ENCODE measurements around the gene HDGFL2. TPM values are rescaled to one million over a fixed set of nuclear protein-coding genes. Genes with fewer than 3 reads are reported as not detected.

The HDGFL2 gene
- total and polyA plus RNA-seq, 2 of the 8 experiments (the other 6 are each of a cell fraction or from before 2014, with no cell fraction given) = 31.1 to 106 TPM

GRCh38 chr19:4539693-4540581 is 67.8 kb downstream of the HDGFL2 start, which contains the start of gene LRG1:
Gene LRG1, minus strand, starts transcription at chr19:4540036. Its CDS starts 23 bp downstream, at chr19:4540013.
- H3K79me1 ChIP-seq (ENCODE audit: low read depth, low read length) = no peaks in the 10 kb centered on the region
- H2AK5ac ChIP-seq (ENCODE audit: low read depth, low read length) = no peak within 1 kb of the TSS
- peaks cover under 1% of the 10 kb centered on the region; the same call in 1 of the 2 replicates for H3K23me2 ChIP-seq (ENCODE audit: low read depth, low read length)
- H3K27ac ChIP-seq (ENCODE audit: low read depth, low read length) = no peak within 1 kb of the TSS
- no peak within 1 kb of the TSS for H3K4me3 ChIP-seq (ENCODE audit: extremely low read depth in 1 of 4, insufficient read depth in 2 of 4, low read depth in 3 of 4, low read length in 4 of 4)
- WGBS, 2 experiments (ENCODE audit: extremely low coverage in 1 of 2, insufficient coverage in 1 of 2, insufficient read length in 1 of 2, insufficient replicate concordance in 2 of 2, low coverage in 1 of 2, low lambda C conversion rate in 2 of 2, missing lambda C conversion rate in 1 of 2) = 80% methylated on average over 14 of the region's 14 CpGs; no CpG with 5 or more reads in 1 of the 2 experiments
- DNase-seq (ENCODE audit: low read depth in 1 of 2, low spot score in 2 of 2) = no peak
- H4K8ac ChIP-seq (ENCODE audit: extremely low read depth, insufficient read depth, low read length) = no peak within 1 kb of the TSS
- H2BK15ac ChIP-seq (ENCODE audit: low read length) = no peak within 1 kb of the TSS
- no peak within 1 kb of the TSS for H2AFZ ChIP-seq (ENCODE audit: low read length)
- no peaks in the 10 kb centered on the region for H3K79me2 ChIP-seq (ENCODE audit: control insufficient read depth in 1 of 2, insufficient read depth in 2 of 2, low read length in 2 of 2)
- ChIA-PET POLR2A (ENCODE audit: partially characterized antibody) (interaction anchor here (0.6 to 1.2 kb wide), 5 partner anchors 22 to 200 kb away, joined by 3 read pairs; partner anchors contain the start of gene PLIN4), CTCF (ENCODE audit: partially characterized antibody) (interaction anchor here (0.5 to 11.6 kb wide), 16 partner anchors 7 to 597 kb away, joined by 3 to 174 read pairs (median 4); no protein-coding TSS in a partner anchor)
- H3K4me2 ChIP-seq (ENCODE audit: insufficient read depth in 1 of 2, low read depth in 2 of 2, low read length in 2 of 2) = peak within 1 kb of the TSS in 1 of 2 experiments; percentile 16; a peak in 1 of 4 replicates
- H3K56ac ChIP-seq (replicated peaks; ENCODE audit: insufficient read length, low read depth, low read length) = no peak within 1 kb of the TSS
- peaks cover 0 to 10% (median 0%) of the 10 kb centered on the region in 4 experiments; a peak in 1 of 8 replicates for H3K36me3 ChIP-seq (ENCODE audit: control insufficient read depth in 2 of 4, insufficient read depth in 4 of 4, low read length in 3 of 4)
- H2BK5ac ChIP-seq (ENCODE audit: low read depth, low read length) = no peak within 1 kb of the TSS
- H3K9ac ChIP-seq (replicated peaks in 1 of 4; ENCODE audit: extremely low read depth in 1 of 4, low read depth in 3 of 4, low read length in 3 of 4) = no peak within 1 kb of the TSS; a peak in 1 of 7 replicates
- H2BK20ac ChIP-seq (ENCODE audit: low read length) = no peak within 1 kb of the TSS
- no peak within 1 kb of the TSS for H3K14ac ChIP-seq (ENCODE audit: insufficient read length)
- peak within 1 kb of the TSS; percentile 16 for H4K5ac ChIP-seq (ENCODE audit: insufficient read length, low read depth, low read length)
- H4K20me1 ChIP-seq (replicated peaks in 1 of 2; ENCODE audit: control insufficient read depth in 1 of 2, insufficient read depth in 2 of 2, low read length in 2 of 2) = no peaks in the 10 kb centered on the region
- peak within 1 kb of the TSS; percentile 42; the same call in 1 of the 2 replicates for H2BK12ac ChIP-seq (ENCODE audit: low read depth, low read length)
- no peak within 1 kb of the TSS for H3K23ac ChIP-seq (ENCODE audit: insufficient read length)
- peaks cover 0 to 11% (median 4%) of the 10 kb centered on the region in 4 experiments; a peak in 4 of 7 replicates for H3K4me1 ChIP-seq (replicated peaks in 1 of 4; ENCODE audit: control insufficient read depth in 3 of 4, insufficient read depth in 4 of 4, low read length in 3 of 4)
- no peak for FAIRE-seq
- H3K9me3 ChIP-seq (ENCODE audit: insufficient read depth in 2 of 2, low read depth in 1 of 2, low read length in 1 of 2) = no peaks in the 10 kb centered on the region; a peak in 1 of 4 replicates
- peak within 1 kb of the TSS; percentile 81 for H3K4ac ChIP-seq (replicated peaks; ENCODE audit: insufficient read length, low read depth, low read length)
- H3K18ac ChIP-seq (ENCODE audit: extremely low read depth, low read length) = no peak within 1 kb of the TSS
- no peak within 1 kb of the TSS for H2BK120ac ChIP-seq (replicated peaks; ENCODE audit: low read depth, low read length)
- H3K27me3 ChIP-seq (replicated peaks in 1 of 4; ENCODE audit: control insufficient read depth in 3 of 4, extremely low read depth in 1 of 4, insufficient read depth in 3 of 4, low read length in 3 of 4) = peaks cover 0 to 7% (median 3%) of the 10 kb centered on the region in 4 experiments; a peak in 2 of 7 replicates
- peak within 1 kb of the TSS; percentile 30 for H4K91ac ChIP-seq (replicated peaks; ENCODE audit: insufficient read length, low read length)
- TF ChIP-seq CEBPB (IDR thresholded peaks at IDR 0.05; ENCODE audit: low read depth, low read length) (no peak), USF2 (IDR thresholded peaks at IDR 0.05; ENCODE audit: low read length) (no peak), RXRA (IDR thresholded peaks at IDR 0.05; ENCODE audit: insufficient read depth, low read depth, low read length) (no peak), POU5F1 (IDR thresholded peaks at IDR 0.05; ENCODE audit: low read depth, low read length) (no peak), EGR1 (IDR thresholded peaks at IDR 0.05; ENCODE audit: borderline replicate concordance, low read depth, low read length) (peak; percentile 24; the same call in 1 of the 2 replicates), TEAD4 (IDR thresholded peaks at IDR 0.05; ENCODE audit: low read depth, low read length) (no peak), KDM5A (IDR thresholded peaks at IDR 0.05; ENCODE audit: low read length) (no peak), HDAC6 (IDR thresholded peaks at IDR 0.05; ENCODE audit: low read depth, low read length) (no peak), YY1 (IDR thresholded peaks at IDR 0.05; ENCODE audit: low read depth, low read length) (no peak), POLR2AphosphoS5 (IDR thresholded peaks at IDR 0.05; ENCODE audit: low read depth, low read length) (peak; percentile 36; the same call in 1 of the 2 replicates)
